OCI-LY3 (cell line): Measurements from ENCODE around the gene DNAH17.

Experiments
- H2AFZ ChIP-seq: fragments of 200-600, 300-600 bp; shearing (Covaris generic); 2 replicates; pipeline ENCODE4 v1.6.0; 2014; ENCODE audit warnings: antibody characterized with exemption, low read depth, low read length
- H3K27ac ChIP-seq: fragments of 200-600, 300-600 bp; sonication (generic); 2 replicates; pipeline ENCODE4 v1.5.1; 2014; ENCODE audit warnings: mild to moderate bottlenecking, low read length, moderate library complexity, mixed read lengths
- H3K27me3 ChIP-seq: fragments of 200-600, 300-600 bp; sonication (generic); 2 replicates; pipeline ENCODE4 v1.6.1; 2014; ENCODE audit warnings: low read depth, low read length, mixed read lengths
- H3K36me3 ChIP-seq: fragments of 200-600, 300-600 bp; sonication (generic); replicated peaks from 2 replicates; pipeline ENCODE3; 2014; ENCODE audit warnings: low read depth, low read length, mixed read lengths
- H3K4me1 ChIP-seq: fragments of 300-600, 200-600 bp; sonication (generic); 2 replicates; pipeline ENCODE4 v1.6.1; 2014; ENCODE audit warnings: low read length, mixed read lengths
- H3K4me2 ChIP-seq: fragments of 200-600, 300-600 bp; sonication (generic); 2 replicates; pipeline ENCODE4 v1.6.1; 2014; ENCODE audit warnings: low read length, mixed read lengths
- H3K4me3 ChIP-seq: fragments of 300-600, 200-600 bp; sonication (generic); 2 replicates; pipeline ENCODE4 v1.5.1; 2014; ENCODE audit warnings: antibody characterized with exemption, mild to moderate bottlenecking, low read length, moderate library complexity
- H3K79me2 ChIP-seq: fragments of 300-600, 200-600 bp; shearing (Covaris generic); 2 replicates; pipeline ENCODE4 v1.6.1; 2014; ENCODE audit warnings: mild to moderate bottlenecking, low read length, mixed read lengths
- H3K9ac ChIP-seq: fragments of 300-600, 200-600 bp; shearing (Covaris generic); 2 replicates; pipeline ENCODE4 v1.6.0; 2014; ENCODE audit warnings: mild to moderate bottlenecking, low read length, moderate library complexity
- H3K9me3 ChIP-seq: fragments of 200-600, 300-600 bp; shearing (Covaris generic); 2 replicates; pipeline ENCODE4 v1.6.1; 2014; ENCODE audit warnings: low read length, mixed read lengths; ENCODE audit not compliant: insufficient read depth
- H4K20me1 ChIP-seq: fragments of 200-600, 300-600 bp; sonication (generic); 2 replicates; pipeline ENCODE4 v1.6.1; 2016; ENCODE audit warnings: low read length, mixed read lengths; ENCODE audit not compliant: insufficient read depth
- CTCF ChIP-seq: fragments of 200-600, 300-600 bp; sonication (generic); IDR thresholded peaks from 2 replicates; pipeline ENCODE4 v1.5.1; 2014; ENCODE audit warnings: antibody characterized with exemption, low read length, low read depth
- EZH2phosphoT487 ChIP-seq: fragments of 200-600 bp; shearing (Covaris generic); IDR thresholded peaks from 2 replicates; pipeline ENCODE4 v1.6.1; 2018; ENCODE audit warnings: antibody characterized with exemption, mixed run types, low read depth

The DNAH17 gene

DNA sequence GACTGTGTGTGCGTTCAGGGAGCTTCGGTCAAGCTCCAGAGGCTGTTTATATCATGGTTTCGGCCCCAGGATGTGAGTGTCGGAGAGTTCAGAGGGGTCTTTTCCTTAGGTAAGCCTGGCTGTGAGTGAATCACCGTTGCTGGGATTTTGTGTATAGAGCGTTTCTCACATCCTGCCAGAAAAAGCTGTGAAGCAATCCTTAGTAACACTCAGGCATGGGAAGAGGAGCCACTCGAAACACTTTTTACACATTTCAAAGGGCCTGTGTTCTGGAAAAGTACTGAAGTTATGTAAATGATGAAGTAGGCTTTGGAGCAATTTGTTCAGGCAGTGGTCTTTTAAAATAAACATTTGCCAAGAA lies 198.1 kb downstream of the DNAH17 start:
- H2AFZ ChIP-seq, result no peak overlapping the region
- H3K4me2 ChIP-seq, result peak overlapping the region; percentile 89
- no peaks in the 10 kb centered on the region for H4K20me1 ChIP-seq
- H3K27ac ChIP-seq, result peak overlapping the region; percentile 97
- peak overlapping the region; percentile 100 for H3K4me3 ChIP-seq
- H3K9ac ChIP-seq, result peak overlapping the region; percentile 87
- H3K4me1 ChIP-seq, result peaks cover 63% of the 10 kb centered on the region
- H3K9me3 ChIP-seq, result no peaks in the 10 kb centered on the region
- TF ChIP-seq EZH2phosphoT487 (no peak), CTCF (no peak)
- H3K27me3 ChIP-seq, result no peaks in the 10 kb centered on the region
- peaks cover 10% of the 10 kb centered on the region for H3K36me3 ChIP-seq
- peaks cover 59% of the 10 kb centered on the region for H3K79me2 ChIP-seq

GRCh38 chr17:78378225-78379130 lies 198.7 kb downstream of the DNAH17 start, which contains the start of gene PGS1:
PGS1 (plus strand) TSS chr17:78378649; CDS start chr17:78378666, 17 bp downstream.
- peak within 1 kb of the TSS; percentile 87 for H3K9ac ChIP-seq
- H3K4me1 ChIP-seq, result peaks cover 57% of the 10 kb centered on the region
- peak within 1 kb of the TSS; percentile 97 for H3K27ac ChIP-seq

DNA sequence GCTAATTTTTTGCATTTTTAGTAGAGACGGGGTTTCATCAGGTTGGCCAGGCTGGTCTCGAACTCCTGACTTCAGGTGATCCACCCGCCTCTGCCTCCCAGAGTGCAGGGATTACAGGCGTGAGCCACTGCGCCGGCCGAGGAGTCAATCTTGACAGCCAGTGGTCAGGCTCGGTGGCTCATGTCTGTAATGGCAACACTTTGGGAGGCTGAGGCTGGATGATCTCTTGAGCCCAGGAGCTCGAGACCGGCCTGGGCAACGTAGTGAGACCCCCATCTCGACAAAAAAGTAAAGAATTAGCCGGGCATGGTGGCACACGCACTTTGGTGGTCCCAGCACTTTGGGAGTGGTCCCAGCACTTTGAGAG lies 199.4 kb downstream of the DNAH17 start:
- TF ChIP-seq EZH2phosphoT487, result no peak
- TF ChIP-seq CTCF, result no peak
- Histone ChIP-seq H3K4me2 (peak overlapping the region; percentile 89), H3K4me1 (peaks cover 51% of the 10 kb centered on the region), H2AFZ (peak overlapping the region; percentile 96), H3K27ac (peak overlapping the region; percentile 97), H3K9ac (peak overlapping the region; percentile 87), H3K4me3 (peak overlapping the region; percentile 100), H3K79me2 (peaks cover 46% of the 10 kb centered on the region), H3K36me3 (peaks cover 7% of the 10 kb centered on the region), H3K27me3 (no peaks in the 10 kb centered on the region), H3K9me3 (no peaks in the 10 kb centered on the region), H4K20me1 (no peaks in the 10 kb centered on the region)

More at GRCh38 chr17:78378225-78379130, 198.7 kb downstream of the DNAH17 start, which contains the start of gene PGS1:
- Histone ChIP-seq H3K79me2 (peaks cover 53% of the 10 kb centered on the region), H4K20me1 (no peaks in the 10 kb centered on the region), H3K36me3 (peaks cover 8% of the 10 kb centered on the region), H3K9me3 (no peaks in the 10 kb centered on the region), H3K4me2 (peak within 1 kb of the TSS; percentile 89), H3K27me3 (no peaks in the 10 kb centered on the region), H2AFZ (peak within 1 kb of the TSS; percentile 96), H3K4me3 (peak within 1 kb of the TSS; percentile 100)
- TF ChIP-seq EZH2phosphoT487 (no peak), CTCF (no peak)

DNA sequence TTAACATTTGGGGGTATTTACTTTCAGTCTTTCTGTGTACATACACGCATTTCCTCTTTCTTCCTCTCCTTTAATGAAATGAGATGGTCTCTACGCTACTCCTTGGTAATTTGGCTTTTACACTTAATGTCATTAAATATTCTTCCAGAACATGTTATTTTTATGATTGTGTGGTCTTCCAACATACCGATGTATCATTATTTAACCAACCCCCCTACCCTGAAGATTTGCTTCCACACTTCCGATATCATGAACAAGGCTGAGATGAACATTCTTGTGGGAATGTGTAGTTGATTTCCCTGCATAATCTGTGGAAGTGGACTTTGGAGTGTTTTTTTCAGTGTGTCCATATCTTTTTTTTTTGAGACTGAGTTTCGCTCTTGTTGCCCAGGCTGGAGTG lies 201.0 kb downstream of the DNAH17 start:
- Histone ChIP-seq H3K79me2 (peaks cover 33% of the 10 kb centered on the region), H3K4me3 (no peak overlapping the region), H4K20me1 (no peaks in the 10 kb centered on the region), H3K36me3 (peaks cover 7% of the 10 kb centered on the region), H2AFZ (no peak overlapping the region), H3K27ac (no peak overlapping the region), H3K4me1 (peaks cover 38% of the 10 kb centered on the region), H3K27me3 (no peaks in the 10 kb centered on the region), H3K9ac (no peak overlapping the region), H3K4me2 (no peak overlapping the region), H3K9me3 (no peaks in the 10 kb centered on the region)
- TF ChIP-seq EZH2phosphoT487 (no peak), CTCF (no peak)
